GM18499 (cell line): Measurements from ENCODE around the gene MPEG1.

Source experiments
- ATAC-seq: cut with Tn5 transposase; IDR thresholded peaks from one replicate; pipeline ENCODE4 v1.9.1; 2021; ENCODE audit warnings: moderate number of reproducible peaks; ENCODE audit not compliant: insufficient read depth, unreplicated experiment

The MPEG1 gene

GRCh38 chr11:59191095-59191494 lies 21.6 kb downstream of the MPEG1 start:
- no peak for ATAC-seq

DNA sequence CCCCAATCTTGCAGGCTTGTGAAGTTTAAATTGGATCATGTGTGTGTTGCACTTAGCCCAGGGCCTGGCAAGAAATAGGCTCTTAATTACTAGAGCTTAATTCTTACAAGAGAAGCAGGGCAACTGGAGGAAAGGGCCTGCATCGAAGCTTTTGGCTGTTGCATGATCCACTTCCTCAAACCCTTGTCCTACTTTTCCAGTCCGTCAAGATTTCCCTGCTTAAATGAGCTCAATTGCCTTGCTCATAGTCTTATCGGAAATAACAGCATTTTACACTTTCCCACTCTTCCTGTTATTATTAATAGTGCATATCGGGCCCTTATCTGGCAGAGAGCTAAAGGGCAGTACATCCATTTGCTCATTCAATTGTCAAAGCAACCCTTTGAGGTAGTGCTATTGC lies 22.7 kb downstream of the MPEG1 start:
- no peak for ATAC-seq

GRCh38 chr11:59188954-59189353 lies 23.8 kb downstream of the MPEG1 start:
- ATAC-seq: no peak

DNA sequence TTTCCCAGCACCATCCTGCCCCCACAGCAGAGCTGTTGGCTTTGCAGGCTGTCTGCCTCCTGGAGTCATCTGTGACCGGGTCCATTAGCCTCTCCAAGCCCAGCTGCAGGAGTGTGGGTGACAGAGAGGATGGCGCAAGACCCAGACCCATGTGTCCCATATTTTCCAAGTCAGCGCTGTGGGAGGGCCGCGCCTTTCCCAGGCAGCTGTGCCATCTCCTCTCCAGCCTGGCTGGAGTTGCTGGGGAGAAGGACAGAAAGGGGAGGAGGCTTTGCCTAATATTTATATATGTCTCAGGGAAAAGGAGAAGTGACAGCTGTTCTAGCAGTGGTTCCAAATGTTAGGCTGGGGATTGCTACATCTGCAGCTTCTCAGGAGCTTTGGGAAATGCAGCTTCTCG lies 25.1 kb downstream of the MPEG1 start:
- ATAC-seq: no peak

- no peak for ATAC-seq
Measured at GRCh38 chr11:59187035-59187434, 25.7 kb downstream of the MPEG1 start.

DNA sequence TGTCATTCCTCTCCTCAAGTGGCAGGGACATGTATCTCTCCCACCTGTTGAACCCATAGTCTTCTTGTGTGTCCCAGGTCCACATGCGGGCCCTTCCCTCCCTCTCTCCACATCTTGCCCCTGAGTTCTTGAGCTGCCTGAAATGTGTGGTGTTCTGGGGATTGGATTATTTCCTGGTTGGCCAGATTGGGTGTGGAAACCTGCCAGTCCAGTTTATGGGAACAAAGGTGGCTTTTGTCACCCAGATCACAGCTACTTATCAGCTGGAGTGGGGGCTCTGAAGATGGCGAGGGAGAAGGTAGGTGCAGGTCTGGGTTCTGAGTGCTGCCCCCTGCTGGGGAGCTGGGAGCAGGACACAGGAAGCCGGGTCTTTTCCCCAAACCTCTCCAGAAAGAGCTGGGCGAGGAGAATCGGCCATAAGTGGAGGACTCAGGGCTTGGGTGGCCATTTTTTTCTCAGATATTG lies 26.6 kb downstream of the MPEG1 start:
- peak; percentile 61 for ATAC-seq

DNA sequence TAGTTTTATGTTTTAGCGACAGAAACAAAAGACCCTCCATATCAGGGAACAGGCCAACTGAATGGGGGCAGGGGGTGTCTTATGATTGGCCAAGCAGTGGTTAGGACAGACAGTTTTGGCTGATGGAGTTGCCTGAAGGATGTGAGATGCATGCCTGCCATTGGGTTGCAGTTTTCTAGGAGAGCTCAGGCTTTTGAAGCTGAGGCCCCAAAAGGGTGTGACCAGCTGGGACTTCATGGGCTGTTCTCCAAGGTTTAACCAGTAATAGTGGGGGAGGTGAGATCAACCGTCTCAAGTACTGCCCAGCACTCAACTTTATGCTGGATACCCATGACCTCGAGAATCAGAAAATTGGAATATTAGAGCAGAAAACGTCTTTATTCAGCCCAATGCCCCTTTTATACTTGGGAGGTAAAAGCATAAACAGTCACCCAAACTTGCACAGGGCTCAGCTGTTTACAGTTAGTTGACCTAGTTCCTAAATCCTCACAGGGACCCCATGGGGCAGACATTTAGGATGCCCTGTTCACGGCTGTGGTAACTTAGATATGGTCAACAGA lies 27.3 kb downstream of the MPEG1 start:
- no peak for ATAC-seq

DNA sequence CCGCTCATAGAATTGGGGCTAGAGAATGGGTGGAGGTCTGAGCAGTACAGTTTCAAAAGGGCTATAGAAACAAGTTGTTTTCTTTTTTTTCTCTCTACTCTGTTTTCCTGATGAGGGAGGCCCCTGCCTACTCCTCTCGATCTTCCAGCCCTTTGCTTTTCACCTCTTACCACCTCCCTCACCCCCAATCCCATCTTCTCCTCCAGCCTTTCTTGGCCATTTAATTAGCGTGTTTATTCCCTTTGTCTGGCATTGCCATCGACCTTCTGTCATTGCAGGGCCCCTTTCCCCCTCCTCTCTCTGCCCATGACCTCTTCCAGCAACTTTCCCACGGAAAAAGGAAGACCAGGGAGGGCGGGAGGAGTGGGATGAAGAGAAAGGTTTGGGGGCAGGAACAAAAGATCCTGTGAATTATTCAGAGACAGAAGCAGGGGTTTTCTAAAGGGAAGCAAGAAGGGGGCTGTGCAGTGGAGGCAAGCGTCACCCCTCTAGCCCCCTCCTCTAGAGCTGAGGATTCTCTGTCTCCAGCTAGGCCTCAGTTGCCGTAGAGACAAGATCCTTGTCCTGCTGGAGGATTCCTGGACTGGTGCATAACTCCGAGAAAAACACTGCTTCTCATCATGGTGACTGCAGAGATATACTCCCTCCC lies 27.9 kb downstream of the MPEG1 start:
- no peak for ATAC-seq

GRCh38 chr11:59183771-59184170 lies 29.0 kb downstream of the MPEG1 start:
- no peak for ATAC-seq

- ATAC-seq: no peak
Measured at GRCh38 chr11:59182457-59183151, 30.1 kb downstream of the MPEG1 start.

DNA sequence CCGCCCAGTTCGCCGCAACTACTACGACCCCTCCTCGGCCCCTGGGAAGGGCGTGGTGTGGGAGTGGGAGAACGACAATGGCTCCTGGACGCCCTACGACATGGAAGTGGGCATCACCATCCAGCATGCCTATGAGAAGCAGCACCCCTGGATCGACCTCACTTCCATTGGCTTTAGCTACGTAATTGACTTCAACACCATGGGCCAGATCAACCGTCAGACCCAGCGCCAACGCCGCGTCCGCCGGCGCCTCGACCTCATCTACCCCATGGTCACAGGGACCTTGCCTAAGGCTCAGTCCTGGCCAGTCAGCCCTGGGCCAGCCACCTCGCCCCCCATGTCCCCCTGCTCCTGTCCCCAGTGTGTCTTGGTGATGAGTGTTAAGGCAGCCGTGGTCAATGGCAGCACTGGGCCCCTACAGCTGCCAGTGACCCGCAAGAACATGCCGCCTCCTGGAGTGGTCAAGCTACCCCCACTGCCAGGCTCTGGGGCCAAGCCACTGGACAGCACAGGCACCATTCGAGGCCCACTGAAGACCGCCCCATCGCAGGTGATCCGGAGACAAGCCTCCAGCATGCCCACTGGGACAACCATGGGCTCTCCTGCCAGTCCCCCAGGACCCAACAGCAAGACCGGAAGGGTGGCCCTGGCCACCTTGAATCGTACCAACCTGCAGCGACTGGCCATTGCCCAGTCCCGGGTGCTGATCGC lies 30.8 kb downstream of the MPEG1 start:
- ATAC-seq: no peak

DNA sequence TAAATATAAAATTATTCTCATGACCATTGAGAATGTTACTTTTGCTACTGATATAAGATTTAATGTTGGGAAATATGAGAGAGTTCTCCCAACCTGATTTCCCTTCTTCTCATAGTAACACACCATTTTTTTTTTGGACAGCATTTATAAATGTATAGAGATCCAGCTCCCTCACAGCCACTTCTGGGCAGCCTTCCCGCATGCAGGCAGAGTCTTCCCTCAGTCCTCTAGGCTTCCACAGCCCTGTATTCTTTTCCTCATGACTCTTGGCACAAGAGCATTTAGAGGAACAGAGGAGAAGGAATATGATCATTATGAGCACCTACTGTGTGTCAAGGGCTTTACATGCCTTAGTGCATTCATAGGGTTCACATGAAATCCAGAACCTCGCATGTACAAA lies 31.8 kb downstream of the MPEG1 start:
- ATAC-seq: no peak

DNA sequence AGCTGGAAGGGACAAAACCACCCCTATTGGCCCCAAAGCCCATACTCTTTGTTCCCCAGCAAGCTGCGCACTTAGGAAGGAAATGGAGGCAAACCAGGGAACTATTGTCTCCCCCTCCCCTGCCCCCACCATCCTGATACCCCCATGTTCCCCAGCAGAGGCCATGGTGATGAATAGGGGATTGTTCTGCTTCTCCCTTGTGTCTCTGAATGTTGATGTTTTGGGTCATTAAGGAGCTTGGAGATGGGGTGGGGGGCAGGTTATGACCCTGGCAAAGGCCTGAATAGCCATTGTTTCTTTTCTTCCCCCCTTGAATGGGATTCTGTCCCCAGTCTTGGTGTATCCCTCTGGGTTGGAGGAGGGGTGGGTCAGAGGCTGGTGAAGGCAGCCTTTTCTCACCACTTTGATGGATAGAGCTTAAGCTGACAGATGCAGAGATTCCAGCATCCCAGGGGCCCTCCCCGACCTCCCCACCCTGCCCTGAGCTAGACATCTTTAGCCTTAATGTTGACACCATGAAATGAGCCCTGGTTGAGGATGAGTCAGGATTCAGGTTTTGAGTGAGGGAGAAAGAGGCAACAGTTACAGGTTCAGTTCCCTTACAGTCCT lies 32.5 kb downstream of the MPEG1 start:
- ATAC-seq: no peak

DNA sequence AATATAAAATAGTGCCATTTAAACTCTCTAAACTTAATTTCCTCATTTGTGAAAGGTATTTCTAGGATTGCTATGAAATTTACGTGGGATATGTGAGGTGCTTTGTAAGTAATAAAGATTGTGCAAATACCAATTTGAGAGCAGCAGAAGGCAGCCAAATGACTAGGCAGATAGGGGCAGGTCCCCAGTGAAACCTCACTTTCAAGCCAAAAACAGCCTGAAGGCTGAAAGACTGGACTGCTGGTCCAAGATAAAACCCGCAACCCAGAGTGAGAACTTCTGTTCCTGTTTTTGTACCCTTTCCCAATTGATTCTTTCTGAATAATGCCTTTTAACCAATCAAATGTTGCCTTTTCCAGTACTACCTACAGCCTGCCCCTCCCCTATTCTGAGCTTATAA lies 33.6 kb downstream of the MPEG1 start:
- ATAC-seq: no peak

DNA sequence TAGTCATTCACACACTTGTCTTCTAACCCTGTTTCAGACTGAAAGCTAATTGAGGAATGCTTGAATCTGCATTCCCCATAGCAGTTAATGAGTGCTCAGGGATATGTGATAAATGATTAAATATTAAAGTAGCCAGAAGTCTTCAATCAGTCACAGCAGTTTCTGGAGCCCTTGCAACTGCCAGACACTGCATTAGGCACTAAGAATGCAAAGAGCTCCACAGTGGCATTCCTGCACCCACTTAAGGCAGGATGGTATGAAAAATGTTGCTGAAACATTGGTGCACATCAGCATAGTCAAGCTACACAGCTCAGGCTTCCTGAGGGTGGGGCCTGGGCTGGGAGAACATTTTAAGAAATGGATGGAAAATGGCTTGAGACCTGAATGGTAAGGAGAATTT lies 34.3 kb downstream of the MPEG1 start:
- ATAC-seq: no peak

GRCh38 chr11:59176330-59176729 lies 36.4 kb downstream of the MPEG1 start:
- ATAC-seq: no peak

DNA sequence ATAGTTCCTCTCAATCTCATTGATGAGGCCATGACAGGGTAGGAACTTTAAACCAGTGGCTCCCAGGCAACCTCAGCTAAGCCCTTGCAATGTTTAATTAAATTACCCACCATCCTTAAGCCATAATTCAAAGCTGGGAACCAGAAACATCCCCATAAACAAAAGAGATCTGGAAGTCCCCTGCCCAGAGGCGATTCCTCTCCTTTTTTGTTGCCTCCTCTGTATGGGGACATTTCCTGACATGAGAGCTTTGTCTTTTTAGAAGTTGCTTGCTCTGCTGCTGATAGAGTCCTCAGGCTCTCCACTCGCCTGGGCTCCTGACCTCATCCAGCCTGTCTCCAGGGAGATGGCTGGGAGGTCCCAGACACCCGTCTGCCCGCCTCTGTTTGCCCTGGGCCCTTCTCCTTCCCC lies 37.6 kb downstream of the MPEG1 start:
- ATAC-seq: no peak

DNA sequence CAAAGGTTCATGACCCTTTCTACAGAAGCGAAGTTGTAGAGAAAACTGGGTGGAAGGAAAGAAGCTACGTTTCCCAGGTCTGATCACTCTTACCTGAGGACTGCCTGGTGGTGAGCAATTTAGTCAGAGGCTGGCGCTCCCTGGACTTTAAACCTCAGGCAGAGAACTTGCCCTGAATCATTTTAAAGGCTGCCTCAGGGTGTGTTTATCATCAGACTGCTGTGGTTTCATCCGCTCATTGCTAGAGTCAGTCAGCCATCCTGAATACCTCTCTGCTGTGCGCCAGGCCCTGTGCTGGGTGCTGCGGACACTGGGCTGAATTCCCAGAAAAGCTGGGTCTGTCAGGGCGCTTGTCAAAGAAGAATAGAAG lies 38.1 kb downstream of the MPEG1 start:
- ATAC-seq: no peak

- no peak for ATAC-seq
Measured at GRCh38 chr11:59173964-59174663, 38.6 kb downstream of the MPEG1 start.
